RCC 7860 (cell line): Measurements from ENCODE around the gene ZNF219.
"Not testable (repeated sequence)": the region's sequence is repeated elsewhere in the genome, so short reads cannot be mapped to it uniquely, and the experiment has no call there.

Experiments
- DNase-seq: peaks from one replicate; pipeline ENCODE4 v3.0.0-alpha.2; 2015; ENCODE audit warnings: low spot score
- FAIRE-seq: peaks from 2 replicates; lab custom pipeline; 2012; peaks lifted over from hg19 to GRCh38; lab: Jason Lieb, UNC

ZNF219 gene

DNA sequence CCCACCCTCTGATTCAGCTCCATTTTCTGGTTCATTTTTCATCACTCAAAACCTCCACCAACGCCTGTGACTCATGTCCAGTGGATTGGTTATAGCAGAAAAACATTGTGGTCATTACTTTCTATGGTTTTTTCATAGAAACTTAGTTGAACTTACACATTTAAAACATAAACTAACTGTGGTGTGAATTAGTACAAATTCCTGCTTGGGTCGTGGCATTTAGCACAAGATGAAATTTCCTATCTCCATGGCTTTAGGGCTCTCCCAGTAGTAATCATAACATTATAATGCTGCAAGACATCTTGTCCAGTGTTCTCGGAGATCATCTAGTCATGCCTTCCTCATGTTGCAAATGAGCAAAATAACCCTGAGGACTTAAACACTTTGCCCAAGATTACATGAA lies 49.2 kb downstream of the ZNF219 start:
- FAIRE-seq: no peak
- DNase-seq: no peak

DNA sequence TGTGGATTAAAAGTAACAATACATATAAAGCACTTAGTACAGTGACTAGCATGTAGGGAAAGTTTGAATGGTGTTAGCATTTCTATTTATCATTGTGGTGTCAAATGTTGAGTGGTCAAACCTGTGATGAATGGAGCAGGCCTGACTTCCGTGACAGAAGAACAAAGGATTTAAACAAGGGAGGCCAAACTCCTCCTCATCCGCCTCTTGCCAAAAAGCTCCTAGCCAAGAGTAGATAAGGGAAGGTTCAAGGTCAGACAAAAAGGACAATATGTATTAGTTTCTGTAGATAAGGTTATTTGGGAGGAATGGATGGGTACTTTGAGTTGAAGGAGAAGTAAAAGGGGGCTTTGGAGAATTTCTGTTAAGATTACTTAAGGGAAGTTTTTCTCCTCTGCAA lies 49.8 kb downstream of the ZNF219 start:
- DNase-seq (no peak), FAIRE-seq (no peak)

DNA sequence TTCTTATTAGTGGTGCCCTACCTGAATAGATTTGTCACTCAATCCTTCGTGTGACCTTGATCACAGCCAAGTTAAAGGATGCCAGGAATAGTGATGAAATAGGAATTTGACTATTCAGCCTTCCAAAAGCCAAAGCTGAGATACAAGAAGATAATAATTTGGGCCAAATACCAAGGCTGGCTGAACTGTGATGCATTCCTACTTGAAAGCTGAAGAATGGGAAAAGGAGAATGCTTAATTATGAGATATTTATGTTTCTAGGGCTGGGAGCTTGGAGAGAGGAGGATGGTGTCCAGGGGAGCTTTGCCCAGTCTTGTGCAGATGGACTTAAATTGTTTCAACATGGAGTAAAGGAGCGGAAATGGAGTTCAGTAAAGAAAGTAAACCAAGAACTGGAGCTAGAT lies 51.1 kb downstream of the ZNF219 start:
- no peak for FAIRE-seq

GRCh38 chr14:21043974-21044618 lies 54.4 kb downstream of the ZNF219 start:
- DNase-seq (no peak), FAIRE-seq (no peak)

More for the DNA sequence above, 51.1 kb downstream of the ZNF219 start:
- no peak for DNase-seq

- DNase-seq: no peak
- no peak for FAIRE-seq
Observed at GRCh38 chr14:21043387-21043973, 55.0 kb downstream of the ZNF219 start.

DNA sequence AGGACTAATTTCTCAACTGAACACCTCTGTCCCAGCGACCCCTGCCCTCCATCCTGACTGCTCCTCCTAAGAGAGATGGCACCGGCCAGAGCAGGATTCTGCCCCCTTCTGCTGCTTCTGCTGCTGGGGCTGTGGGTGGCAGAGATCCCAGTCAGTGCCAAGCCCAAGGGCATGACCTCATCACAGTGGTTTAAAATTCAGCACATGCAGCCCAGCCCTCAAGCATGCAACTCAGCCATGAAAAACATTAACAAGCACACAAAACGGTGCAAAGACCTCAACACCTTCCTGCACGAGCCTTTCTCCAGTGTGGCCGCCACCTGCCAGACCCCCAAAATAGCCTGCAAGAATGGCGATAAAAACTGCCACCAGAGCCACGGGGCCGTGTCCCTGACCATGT lies 55.5 kb downstream of the ZNF219 start:
- DNase-seq: no peak
- no peak for FAIRE-seq

GRCh38 chr14:21041676-21042433 lies 56.6 kb downstream of the ZNF219 start, which contains the start of gene RNASE7:
Gene RNASE7, plus strand, starts transcription at chr14:21042362. Its CDS starts 631 bp downstream, at chr14:21042993.
- FAIRE-seq (no peak), DNase-seq (peak; percentile 16)

DNA sequence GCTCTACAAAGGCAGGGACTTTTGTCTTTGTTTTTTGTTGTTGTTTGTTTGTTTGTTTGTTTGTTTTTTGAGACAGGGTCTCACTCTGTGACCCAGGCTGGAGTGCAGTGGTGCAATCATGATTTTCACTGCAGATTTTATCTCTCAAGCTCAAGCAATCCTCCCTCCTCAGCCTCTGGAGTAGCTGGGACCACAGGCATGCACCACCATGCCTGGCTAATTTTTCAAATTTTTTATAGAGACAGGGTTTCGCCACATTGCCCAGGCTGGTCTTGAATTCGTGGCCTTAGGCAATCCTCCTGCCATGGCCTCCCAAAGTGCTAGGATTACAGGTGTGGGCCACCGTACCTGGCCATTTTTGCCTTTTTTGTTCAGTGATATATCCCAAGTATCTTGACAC lies 57.5 kb downstream of the ZNF219 start:
- not testable (repeated sequence) for DNase-seq, FAIRE-seq

DNA sequence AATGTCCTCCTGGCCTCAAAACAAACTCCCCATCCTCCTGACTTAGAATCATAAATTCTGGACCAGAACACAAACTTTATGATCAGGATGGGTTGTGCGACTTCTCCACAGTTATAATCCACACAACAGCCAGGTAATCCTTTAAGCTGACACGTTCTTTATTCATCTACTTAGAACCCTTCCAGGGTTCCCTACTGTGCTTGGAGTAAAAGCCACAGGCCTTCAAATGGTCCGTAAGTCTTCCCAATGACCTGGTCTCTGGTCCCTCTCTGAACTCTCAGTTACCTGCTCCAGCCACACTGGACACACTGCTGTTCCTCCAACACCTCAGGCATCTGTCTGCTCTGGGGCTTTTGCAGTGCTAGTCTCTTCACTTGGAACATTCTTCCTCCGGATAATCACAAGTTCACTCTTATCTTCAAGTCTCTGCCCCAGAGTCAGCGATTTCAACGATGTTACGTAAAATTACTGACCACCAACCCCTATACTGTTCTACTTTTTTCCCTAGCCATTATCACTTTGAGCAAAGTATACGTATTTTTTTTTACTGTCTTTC lies 58.0 kb downstream of the ZNF219 start:
- DNase-seq: no peak
- FAIRE-seq: no peak
